Peyer's patch (tissue), 4 donors: ENCODE results near the gene ZNF324B.

Experiments
- CTCF ChIP-seq, 6 experiments: fragments of 450-650 bp in 4 of 6; fragments of 200-600 bp in 2 of 6; sonication (generic) in 1 of 6; IDR thresholded peaks; one replicate each; pipeline ENCODE4 v1.5.1; 2017 to 2019; ENCODE audit warnings: antibody characterized with exemption in 6 of 6, mild to moderate bottlenecking in 3 of 6, moderate library complexity in 1 of 6
- POLR2A ChIP-seq, 2 donors: fragments of 450-650 bp; IDR thresholded peaks; one replicate each; pipeline ENCODE4 v1.5.1; 2017; ENCODE audit warnings: antibody characterized with exemption in 2 of 2, mild to moderate bottlenecking in 2 of 2, moderate library complexity in 2 of 2

- TF ChIP-seq POLR2A (IDR thresholded peaks at IDR 0.05), result no peak
- TF ChIP-seq CTCF (IDR thresholded peaks at IDR 0.05), result no peak
These were observed 25.1 kb downstream of the ZNF324B start for GRCh38 chr19:58476498-58477015.
